Myocyte (in vitro differentiated cells): Measurements from ENCODE around the gene NUCB2. TPM values are rescaled to one million over a fixed set of nuclear protein-coding genes. Genes with fewer than 3 reads are reported as not detected.

Experiments used
- DNase-seq: peaks from one replicate; pipeline ENCODE4 v3.0.0-alpha.2; 2012; ENCODE audit warnings: low read depth
- total RNA-seq: library from RNA; depleted of rRNA; stranded (reverse); fragments of >200 nt; gene quantifications from 2 replicates; pipeline ENCODE4 v1.2.3, GENCODE V29; 2014

The NUCB2 gene
- total RNA-seq, 1 donor from 2014 or later = 99.0 TPM

DNA sequence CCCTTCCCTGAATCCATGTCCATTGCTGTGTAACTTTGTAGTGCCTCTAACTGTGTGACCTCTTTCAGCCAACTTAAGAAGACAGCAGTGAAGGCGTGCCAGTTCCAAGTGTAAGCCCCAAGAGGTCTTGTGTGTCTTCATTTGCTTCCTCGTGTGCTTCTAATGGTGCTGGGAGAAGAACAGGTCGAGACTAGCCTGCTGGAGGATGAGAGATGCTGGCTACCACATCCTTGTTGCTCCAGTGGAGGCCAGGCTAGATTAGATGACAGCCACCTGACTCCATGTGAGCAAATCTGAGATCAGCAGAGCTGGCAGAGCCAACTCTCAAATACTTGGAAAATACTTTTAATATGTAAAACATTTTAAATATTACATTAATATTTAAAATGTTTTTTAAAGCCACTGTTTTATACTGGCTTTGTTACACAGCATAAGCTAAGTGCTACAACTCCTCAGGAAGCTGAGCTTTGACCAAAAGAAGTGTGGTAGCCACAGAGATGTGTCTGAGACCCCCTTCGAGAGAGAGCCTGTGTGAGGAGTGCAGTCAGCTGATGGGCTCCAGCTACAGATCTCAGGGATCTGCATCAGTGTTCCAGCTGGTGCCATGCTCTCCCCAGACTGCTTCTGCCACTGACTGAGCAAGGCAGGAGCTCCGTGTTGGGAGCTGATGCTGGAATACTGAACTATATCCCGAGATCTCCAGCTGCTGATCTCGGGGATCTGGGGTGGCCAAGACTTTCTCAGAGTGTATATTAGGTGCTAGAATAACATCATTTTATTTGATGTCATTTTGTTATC lies 103.0 kb downstream of the NUCB2 start:
- DNase-seq = no peak

DNA sequence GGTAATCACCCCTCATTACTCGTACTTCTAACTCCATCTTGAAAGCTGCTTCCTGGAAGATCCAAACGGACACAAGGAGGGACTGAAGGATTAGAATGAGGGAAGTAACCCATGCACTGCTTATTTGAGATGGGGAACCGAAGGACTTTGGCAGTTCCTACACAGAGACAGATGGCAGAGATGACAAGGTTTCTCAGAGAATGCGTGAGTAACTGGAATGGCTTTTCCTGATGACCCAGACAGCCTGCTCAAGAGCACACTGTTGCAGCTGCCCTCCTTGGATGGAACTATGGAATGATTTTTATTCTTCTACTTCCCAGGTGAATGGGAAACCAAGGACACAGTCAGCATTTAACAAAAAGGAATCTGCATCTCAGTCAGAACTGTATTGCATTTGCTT lies 104.6 kb downstream of the NUCB2 start:
- peak; percentile 78 for DNase-seq

Other genes with a start within 250 kb of the NUCB2 start
- gene RPS13, start 199.1 kb upstream of the NUCB2 start, total RNA-seq = 738 and 1,022 TPM in 2 replicates
- gene PIK3C2A, start 68.8 kb upstream of the NUCB2 start, total RNA-seq = 26.2 and 26.9 TPM in 2 replicates
- 2.0 and 3.7 TPM in 2 replicates for gene NCR3LG1, start 75.1 kb downstream of the NUCB2 start, total RNA-seq
- 5.1 and 8.7 TPM in 2 replicates for gene KCNJ11, start 111.9 kb downstream of the NUCB2 start, total RNA-seq
- gene ABCC8, start 200.1 kb downstream of the NUCB2 start, total RNA-seq = not detected in 2 replicates